Upper lobe of left lung (tissue), 4 donors: ENCODE measurements around the gene SLC43A3.

ENCODE experiments used
- POLR2A ChIP-seq, 4 donors: fragments of 450-650 bp; IDR thresholded peaks; one replicate each; pipeline ENCODE4 v1.5.1; 2016 to 2017; ENCODE audit warnings: antibody characterized with exemption in 4 of 4, mild to moderate bottlenecking in 2 of 4
- POLR2AphosphoS5 ChIP-seq, 2 donors: sonication (generic); formaldehyde crosslinking; IDR thresholded peaks; one replicate each; pipeline ENCODE4 v1.5.1; 2017; ENCODE audit warnings: antibody characterized with exemption in 2 of 2

GRCh38 chr11:57458410-57459163, 31.7 kb upstream of the SLC43A3 start:
- TF ChIP-seq POLR2AphosphoS5 (IDR thresholded peaks at IDR 0.05) (no peak), POLR2A (IDR thresholded peaks at IDR 0.05) (no peak)
